ENCODE data around the gene THOP1. TPM values are rescaled to one million over a fixed set of nuclear protein-coding genes. Genes with fewer than 3 reads are reported as not detected.
A peak's percentile ranks its signal among the peaks of the same experiment; 100 is the strongest.

THOP1 gene
- total and polyA plus RNA-seq, 11 donors = 36.8 to 114 (median 44.3) TPM

GRCh38 chr19:2819540-2820111, 34.3 kb downstream of the THOP1 start, which contains the start of gene ZNF554:
ZNF554 (plus strand) TSS chr19:2819868; CDS start chr19:2820072, 204 bp downstream.
- H3K4me1 ChIP-seq = peaks cover 0 to 11% (median 5%) of the 10 kb centered on the region in 12 donors
- peaks cover 0 to 9% (median 0%) of the 10 kb centered on the region in 9 donors for H3K36me3 ChIP-seq
- intact Hi-C loops (cut with DNase I) = loop anchor here in 2 of 10 donors (1.0 to 5.0 kb wide), 2 partner anchors 34 to 53 kb away; partner anchors contain the start of gene THOP1 (in 2 of the 2)
- peak; percentile 96 to 100 (median 98) for DNase-seq
- no peaks in the 10 kb centered on the region for H3K27me3 ChIP-seq
- H3K4me3 ChIP-seq = peak within 1 kb of the TSS; percentile 59 to 97 (median 84)
- WGBS, 4 donors = 0 to 2% (median 0%) methylated on average over 25 to 64 of the region's 64 CpGs
- peak; percentile 87 to 98 (median 96) for ATAC-seq
- H3K9me3 ChIP-seq = no peaks in the 10 kb centered on the region
- peak within 1 kb of the TSS in 11 of 12 donors; percentile 17 to 84 (median 61) for H3K27ac ChIP-seq
- TF ChIP-seq POLR2A (IDR thresholded peaks at IDR 0.05) (peak in 1 of 2 donors; percentile 73), CTCF (IDR thresholded peaks at IDR 0.05) (peak; percentile 90 to 99 (median 97))

DNA sequence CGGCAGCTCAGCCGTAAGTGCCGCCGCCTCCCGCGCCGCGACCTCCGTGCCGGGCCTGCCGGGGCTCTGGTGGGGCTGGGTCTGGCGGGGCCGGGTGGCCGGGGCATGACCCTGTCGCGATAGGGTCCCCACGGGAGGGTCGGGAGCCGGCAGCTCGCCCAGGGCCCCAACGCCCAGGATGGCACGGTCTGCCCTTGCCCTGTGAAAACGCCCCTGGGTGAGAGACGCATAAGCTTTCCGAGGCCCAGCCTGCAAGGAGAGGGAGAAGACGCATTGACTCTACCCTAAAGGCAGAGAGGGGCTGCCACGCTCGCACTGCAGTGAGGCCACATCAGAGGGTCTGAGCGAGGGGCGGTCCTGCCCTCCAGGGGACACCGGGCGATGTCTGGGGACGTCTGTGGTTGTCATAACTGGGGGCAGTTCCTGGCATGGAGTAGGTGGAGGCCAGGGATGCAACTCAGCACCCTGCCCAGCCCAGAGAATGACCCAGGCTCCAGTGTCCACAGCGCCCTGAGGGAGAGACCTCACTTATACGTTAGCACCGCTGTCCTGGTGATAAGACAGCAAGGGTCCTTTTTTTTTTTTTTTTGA, 34.9 kb downstream of the THOP1 start:
- TF ChIP-seq POLR2A (IDR thresholded peaks at IDR 0.05) (no peak), CTCF (IDR thresholded peaks at IDR 0.05) (no peak)
- Histone ChIP-seq H3K27me3 (no peaks in the 10 kb centered on the region), H3K4me1 (peaks cover 0 to 11% (median 5%) of the 10 kb centered on the region in 12 donors), H3K9me3 (no peaks in the 10 kb centered on the region), H3K36me3 (peaks cover 0 to 9% (median 0%) of the 10 kb centered on the region in 9 donors), H3K4me3 (peak overlapping the region; percentile 59 to 97 (median 84)), H3K27ac (peak overlapping the region in 11 of 12 donors; percentile 17 to 84 (median 61))
- peak in 1 of 5 donors; percentile 37 for DNase-seq
- peak in 2 of 4 donors; percentile 5 to 16 for ATAC-seq
- 1 to 5% (median 2%) methylated on average over 14 to 36 of the region's 36 CpGs for WGBS, 4 donors
- intact Hi-C loops (cut with DNase I) = loop anchor here in 1 of 10 donors (5.0 kb wide), 1 partner anchor 52 kb away; no protein-coding TSS in a partner anchor

GRCh38 chr19:2822846-2823245, 37.5 kb downstream of the THOP1 start:
- Histone ChIP-seq H3K27ac (no peak overlapping the region), H3K36me3 (peaks cover 0 to 29% (median 6%) of the 10 kb centered on the region in 9 donors), H3K4me1 (peaks cover 0 to 11% (median 5%) of the 10 kb centered on the region in 12 donors), H3K27me3 (no peaks in the 10 kb centered on the region), H3K4me3 (no peak overlapping the region), H3K9me3 (peaks cover 0 to 8% (median 0%) of the 10 kb centered on the region in 12 donors)
- WGBS, 4 donors = 93 to 97% (median 96%) methylated on average over 5 of the region's 5 CpGs
- no peak for TF ChIP-seq POLR2A (IDR thresholded peaks at IDR 0.05)
- no peak for TF ChIP-seq CTCF (IDR thresholded peaks at IDR 0.05)
- DNase-seq = no peak
- intact Hi-C loops (cut with DNase I) = loop anchor here in 1 of 10 donors (5.0 kb wide), 1 partner anchor 49 kb away; no protein-coding TSS in a partner anchor
- ATAC-seq = no peak

GRCh38 chr19:2823646-2824045, 38.3 kb downstream of the THOP1 start:
- 62 to 82% (median 79%) methylated on average over 9 of the region's 9 CpGs for WGBS, 4 donors
- TF ChIP-seq POLR2A (IDR thresholded peaks at IDR 0.05) = no peak
- no peak for TF ChIP-seq CTCF (IDR thresholded peaks at IDR 0.05)
- no peak overlapping the region for H3K4me3 ChIP-seq
- intact Hi-C loops (cut with DNase I) = loop anchor here in 1 of 10 donors (5.0 kb wide), 1 partner anchor 49 kb away; no protein-coding TSS in a partner anchor
- ATAC-seq (no peak), DNase-seq (no peak)
- peaks cover 0 to 15% (median 0%) of the 10 kb centered on the region in 12 donors for H3K9me3 ChIP-seq
- H3K4me1 ChIP-seq = peaks cover 0 to 11% (median 5%) of the 10 kb centered on the region in 12 donors
- no peaks in the 10 kb centered on the region for H3K27me3 ChIP-seq
- no peak overlapping the region for H3K27ac ChIP-seq
- peaks cover 0 to 37% (median 11%) of the 10 kb centered on the region in 9 donors for H3K36me3 ChIP-seq

All from heart left ventricle (tissue), 16 donors.